HG03432 (cell line): Measurements from ENCODE around the gene SUMF1.
"Not testable (repeated sequence)": the region's sequence is repeated elsewhere in the genome, so short reads cannot be mapped to it uniquely, and the experiment has no call there.

Source experiments
- ATAC-seq: cut with Tn5 transposase; IDR thresholded peaks from one replicate; pipeline ENCODE4 v1.9.1; 2021; ENCODE audit warnings: mild to moderate bottlenecking, moderate library complexity; ENCODE audit not compliant: unreplicated experiment

The SUMF1 gene

DNA sequence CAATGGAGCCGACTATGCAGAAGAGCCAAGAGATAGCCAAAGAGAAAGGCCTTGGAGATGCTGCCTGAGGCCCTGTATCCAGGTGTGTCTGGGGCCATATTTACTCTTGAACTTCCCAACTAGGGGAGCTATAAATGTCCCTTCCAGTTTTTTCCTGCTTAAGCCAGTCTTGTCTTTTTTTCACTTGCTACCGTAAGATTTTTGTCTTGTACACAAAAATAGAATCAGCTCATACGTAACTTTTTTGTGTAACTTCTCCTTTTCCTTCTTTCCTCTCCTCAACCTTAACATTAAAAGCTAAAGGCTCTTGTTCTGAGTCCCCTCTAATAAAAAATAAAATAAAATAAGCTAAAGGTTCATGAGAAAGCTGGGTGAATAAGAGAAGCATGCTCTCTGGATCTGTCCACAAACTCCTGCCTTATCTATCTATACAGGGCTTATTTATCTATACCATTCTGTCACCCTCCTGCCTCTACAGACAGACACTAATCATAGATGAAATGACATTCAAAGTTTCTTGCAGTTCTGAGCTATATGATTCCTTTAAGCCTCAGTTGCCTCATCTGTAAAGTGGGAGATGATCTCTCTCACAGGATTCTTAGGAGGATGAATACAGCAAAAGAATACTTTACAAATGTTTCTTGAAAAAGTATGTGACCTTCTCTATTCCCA is 4.6 kb downstream of the SUMF1 start:
- ATAC-seq = no peak

DNA sequence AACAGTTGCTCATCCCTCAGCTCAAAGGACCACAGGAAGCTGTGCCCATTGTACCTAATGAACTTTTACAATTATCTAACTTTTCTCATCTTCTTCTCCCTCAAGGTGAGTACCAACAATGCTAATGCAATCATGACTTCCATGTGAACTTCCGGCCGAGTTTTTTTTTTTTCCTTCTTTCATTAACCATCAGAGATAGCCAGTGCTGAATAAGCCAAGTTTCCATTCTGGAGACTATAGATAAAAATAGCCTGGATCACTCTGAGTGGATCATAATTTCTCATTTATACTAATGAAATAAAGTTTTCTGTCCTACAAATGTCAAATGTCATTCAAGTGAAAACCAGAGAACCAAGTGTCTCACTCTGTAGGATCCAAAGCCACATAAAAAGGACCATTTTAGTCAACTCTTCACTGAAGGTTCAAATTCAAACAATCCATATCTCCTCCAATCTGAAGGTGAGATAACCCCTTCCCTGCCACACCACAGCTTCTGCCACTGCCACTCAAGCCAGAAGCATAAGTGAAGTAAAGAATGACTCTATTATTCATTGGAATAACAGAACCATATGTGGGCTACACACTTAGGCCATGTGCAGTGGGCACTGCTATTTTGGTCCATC is 5.5 kb downstream of the SUMF1 start:
- no peak for ATAC-seq

GRCh38 chr3:4460334-4460733 is 6.7 kb downstream of the SUMF1 start:
- ATAC-seq = no peak

DNA sequence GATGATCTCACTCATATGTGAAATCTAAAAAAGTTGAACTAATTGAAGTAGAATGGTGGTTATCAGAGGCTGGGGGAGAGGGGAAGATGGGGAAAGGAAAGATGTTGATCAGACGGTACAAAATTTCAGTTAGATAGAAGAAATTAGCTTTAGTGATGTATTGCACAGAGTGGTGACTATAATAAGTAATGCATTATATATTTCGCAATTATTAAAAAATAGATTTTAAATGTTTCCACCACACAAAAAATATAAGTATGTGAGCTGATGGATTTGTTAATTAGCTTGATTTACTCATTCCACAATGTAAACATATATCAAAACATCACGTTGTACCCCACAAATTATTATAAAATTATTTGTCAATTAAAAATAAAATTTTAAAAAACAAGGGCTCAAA is 8.1 kb downstream of the SUMF1 start:
- no peak for ATAC-seq

- not testable (repeated sequence) for ATAC-seq
These were observed 10.3 kb downstream of the SUMF1 start for GRCh38 chr3:4456780-4457179.

GRCh38 chr3:4454142-4454541 is 12.9 kb downstream of the SUMF1 start:
- ATAC-seq = no peak

DNA sequence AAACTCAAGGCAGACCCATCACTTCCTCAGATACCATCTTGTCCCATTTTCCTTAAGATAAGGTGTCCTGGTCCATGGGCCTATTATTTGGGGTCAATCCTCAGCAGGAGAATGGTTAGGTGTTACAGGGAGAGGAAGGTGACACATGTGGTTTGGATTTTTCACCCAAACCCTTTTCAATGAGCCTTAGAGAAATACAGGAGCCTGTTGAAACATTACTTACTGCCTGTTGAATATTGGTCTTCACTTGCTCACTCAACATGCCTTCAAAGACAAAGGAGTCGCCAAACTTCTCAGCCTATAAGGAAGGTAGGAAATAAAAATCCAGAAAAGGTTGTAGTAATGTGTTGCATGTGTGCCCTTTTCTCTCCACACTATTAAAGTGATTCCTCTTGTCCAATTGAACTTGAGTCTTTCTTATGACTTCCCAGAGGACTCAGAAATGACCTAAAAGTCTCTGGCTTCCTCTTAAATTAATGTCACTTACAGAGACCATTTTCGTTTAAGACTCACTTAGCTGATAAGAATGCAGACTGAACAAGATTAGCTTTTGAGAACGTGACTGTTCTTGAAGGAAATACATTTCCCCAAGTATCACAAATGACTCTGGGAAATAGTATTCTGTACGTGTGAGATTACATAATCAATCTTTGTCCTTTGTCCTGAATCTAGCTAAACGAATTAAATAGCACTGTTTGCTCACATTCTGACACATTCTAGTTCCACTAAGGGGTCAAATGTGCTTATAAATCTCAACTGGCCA is 17.8 kb downstream of the SUMF1 start:
- ATAC-seq = no peak

DNA sequence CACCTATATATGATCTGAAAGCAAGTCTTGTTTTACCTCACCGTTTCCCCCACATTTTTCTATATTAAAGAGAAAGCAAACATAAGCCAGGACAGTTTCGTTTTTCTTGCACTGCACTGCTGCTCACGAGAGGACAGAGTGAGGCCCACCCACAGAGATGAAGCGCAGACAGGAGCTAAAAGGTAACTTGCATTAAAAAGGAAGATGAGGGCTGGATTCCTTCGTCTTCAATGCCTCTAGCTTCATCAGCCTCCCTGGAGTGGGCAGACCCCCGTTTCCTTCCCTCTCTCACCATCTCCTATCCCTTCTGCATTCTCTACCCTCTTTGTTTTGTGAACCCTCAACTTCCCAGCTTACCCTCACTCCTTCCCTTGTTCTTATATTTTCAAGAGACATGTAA is 18.9 kb downstream of the SUMF1 start:
- ATAC-seq = no peak

GRCh38 chr3:4447295-4447999 is 19.6 kb downstream of the SUMF1 start:
- no peak for ATAC-seq

DNA sequence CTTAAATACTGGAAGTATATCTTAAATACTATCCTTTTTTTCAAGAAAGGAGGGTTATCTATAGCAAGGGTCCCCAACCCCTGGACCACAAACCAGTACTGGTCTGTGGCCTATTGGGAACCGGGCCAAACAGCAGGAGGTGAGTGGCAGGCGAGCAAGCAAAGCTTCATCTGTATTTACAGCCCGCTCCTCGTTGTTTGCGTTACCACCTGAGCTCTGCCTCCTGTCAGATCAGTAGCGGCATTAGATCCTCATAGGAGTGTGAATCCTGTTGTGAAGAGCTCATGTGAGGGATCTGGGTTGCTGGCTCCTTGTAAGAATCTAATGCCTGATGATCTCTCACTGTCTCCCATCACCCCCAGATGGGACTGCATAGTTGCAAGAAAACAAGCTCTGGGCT is 26.1 kb downstream of the SUMF1 start:
- ATAC-seq = no peak

DNA sequence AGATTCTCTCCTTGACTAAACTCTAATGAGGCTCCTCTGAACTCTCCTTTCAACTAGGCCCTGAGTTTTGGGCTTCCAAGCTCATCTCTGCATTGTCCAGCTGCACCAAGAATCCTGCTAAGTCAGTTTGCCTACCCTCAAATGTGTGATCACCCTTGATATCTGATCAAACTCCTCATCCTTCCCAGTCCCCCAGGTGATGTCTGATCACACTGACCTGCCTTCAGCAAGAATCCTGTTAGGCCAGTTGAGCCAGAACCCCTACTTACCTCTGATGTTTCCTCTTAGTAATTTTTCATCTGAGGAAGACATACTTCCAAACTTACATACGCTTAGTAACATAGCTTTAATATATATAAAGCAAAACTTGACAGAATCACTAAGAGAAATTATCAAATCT is 28.8 kb downstream of the SUMF1 start:
- no peak for ATAC-seq

- ATAC-seq = no peak
These were observed 34.8 kb downstream of the SUMF1 start for GRCh38 chr3:4432259-4432658.

DNA sequence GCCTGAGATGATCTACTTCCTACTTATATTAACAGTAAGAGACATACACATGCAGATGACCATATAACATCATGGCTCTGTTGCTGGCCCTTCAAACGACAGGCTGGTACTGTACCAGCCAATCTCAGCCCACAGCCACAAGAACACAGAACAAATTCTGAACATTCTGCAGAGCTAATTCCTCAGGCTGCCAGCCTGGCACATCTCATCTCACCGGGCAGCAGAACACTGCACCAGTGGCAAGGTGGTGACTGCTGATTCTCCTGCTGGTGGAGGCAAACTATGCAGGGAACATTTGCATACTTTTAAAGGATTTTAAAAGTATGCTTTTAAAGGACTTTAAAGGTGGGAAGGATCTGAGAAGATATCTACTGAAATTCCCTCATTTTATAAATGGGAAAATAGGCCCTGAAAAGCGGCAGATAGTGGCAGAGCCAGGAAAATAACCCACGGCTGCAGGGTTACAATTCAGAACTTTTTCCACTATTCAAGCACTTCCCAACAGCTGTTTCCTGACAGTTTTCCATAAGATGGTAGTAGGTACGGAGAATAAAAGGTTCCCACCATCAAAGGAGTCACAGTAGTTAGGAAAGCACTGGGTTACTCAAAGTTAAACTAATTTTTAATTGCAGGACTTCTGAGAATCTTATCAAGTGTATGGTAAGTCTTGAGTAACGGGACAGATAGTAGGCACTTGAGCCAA is 37.3 kb downstream of the SUMF1 start:
- ATAC-seq = no peak

DNA sequence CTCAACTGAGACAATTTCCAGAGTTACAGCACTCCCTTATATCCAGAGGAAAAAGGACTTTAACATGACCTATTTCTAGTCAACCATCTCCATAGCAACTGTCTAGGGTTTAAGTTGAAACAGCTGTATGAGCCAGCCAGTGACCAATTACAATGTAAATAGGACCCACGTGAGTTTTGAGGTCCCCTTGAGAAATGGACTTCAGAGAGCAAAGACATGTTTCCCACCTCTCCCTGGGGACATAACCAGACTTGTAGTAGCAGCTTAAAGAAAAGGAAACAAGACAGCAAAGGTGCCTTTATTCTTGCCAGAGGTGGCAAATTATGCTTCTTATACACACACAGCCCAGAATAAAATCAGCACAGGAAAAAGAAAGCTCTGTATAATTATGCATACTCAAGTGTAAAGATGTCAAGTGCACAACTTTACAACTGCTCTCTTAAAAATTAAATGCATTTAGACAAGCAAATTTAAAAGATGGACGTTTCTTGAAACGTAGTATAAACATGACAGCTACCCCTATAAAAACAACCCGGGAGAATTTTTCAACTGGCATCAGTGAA is 40.2 kb downstream of the SUMF1 start:
- peak; percentile 94 for ATAC-seq

- peak; percentile 8 for ATAC-seq
These were observed 40.7 kb downstream of the SUMF1 start for GRCh38 chr3:4426261-4426781.

- peak; percentile 41 for ATAC-seq
These were observed 41.4 kb downstream of the SUMF1 start for GRCh38 chr3:4425707-4426106.

DNA sequence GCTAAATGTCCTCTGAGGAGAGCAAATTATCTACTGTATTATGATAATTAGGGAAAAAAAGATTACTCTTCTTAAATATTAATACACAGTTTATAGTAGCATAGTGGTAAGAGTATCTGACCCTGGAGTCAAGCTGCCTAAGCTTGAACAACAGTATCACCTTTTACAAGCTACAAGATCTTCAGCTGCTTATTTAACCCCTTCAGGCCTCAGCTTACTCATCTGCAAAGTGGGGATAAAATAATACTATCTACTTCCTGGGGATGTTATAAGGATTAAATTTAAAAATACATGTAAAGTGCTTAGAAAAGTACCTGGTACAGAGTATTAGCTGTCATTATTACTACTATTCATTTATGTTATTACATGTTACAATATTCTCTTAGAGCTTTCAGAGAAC is 42.0 kb downstream of the SUMF1 start:
- ATAC-seq = no peak

GRCh38 chr3:4421121-4421520 is 45.9 kb downstream of the SUMF1 start:
- ATAC-seq = peak; percentile 73

- no peak for ATAC-seq
These were observed 47.1 kb downstream of the SUMF1 start for GRCh38 chr3:4419920-4420319.

GRCh38 chr3:4419386-4419785 is 47.7 kb downstream of the SUMF1 start:
- ATAC-seq = no peak
